ENCODE data around the gene HOOK2.

The HOOK2 gene

GRCh38 chr19:12793290-12794195, 18.2 kb upstream of the HOOK2 start:
- in situ Hi-C loops (cut with MboI; ENCODE audit: low sequenced_read_pairs) = no loop called here

DNA sequence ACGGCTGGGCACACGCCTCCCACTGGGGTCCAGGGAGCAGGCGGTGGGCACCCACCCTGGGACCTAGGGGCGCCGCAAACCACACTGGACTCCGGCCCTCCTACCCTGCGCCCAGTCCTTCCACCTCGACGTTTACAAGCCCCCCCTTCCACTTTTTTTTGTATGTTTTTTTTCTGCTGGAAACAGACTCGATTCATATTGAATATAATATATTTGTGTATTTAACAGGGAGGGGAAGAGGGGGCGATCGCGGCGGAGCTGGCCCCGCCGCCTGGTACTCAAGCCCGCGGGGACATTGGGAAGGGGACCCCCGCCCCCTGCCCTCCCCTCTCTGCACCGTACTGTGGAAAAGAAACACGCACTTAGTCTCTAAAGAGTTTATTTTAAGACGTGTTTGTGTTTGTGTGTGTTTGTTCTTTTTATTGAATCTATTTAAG, 17.5 kb upstream of the HOOK2 start:
- in situ Hi-C loops (cut with MboI; ENCODE audit: low sequenced_read_pairs) = no loop called here

DNA sequence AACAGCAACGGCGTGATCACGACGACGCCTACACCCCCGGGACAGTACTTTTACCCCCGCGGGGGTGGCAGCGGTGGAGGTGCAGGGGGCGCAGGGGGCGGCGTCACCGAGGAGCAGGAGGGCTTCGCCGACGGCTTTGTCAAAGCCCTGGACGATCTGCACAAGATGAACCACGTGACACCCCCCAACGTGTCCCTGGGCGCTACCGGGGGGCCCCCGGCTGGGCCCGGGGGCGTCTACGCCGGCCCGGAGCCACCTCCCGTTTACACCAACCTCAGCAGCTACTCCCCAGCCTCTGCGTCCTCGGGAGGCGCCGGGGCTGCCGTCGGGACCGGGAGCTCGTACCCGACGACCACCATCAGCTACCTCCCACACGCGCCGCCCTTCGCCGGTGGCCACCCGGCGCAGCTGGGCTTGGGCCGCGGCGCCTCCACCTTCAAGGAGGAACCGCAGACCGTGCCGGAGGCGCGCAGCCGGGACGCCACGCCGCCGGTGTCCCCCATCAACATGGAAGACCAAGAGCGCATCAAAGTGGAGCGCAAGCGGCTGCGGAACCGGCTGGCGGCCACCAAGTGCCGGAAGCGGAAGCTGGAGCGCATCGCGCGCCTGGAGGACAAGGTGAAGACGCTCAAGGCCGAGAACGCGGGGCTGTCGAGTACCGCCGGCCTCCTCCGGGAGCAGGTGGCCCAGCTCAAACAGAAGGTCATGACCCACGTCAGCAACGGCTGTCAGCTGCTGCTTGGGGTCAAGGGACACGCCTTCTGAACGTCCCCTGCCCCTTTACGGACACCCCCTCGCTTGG, 16.9 kb upstream of the HOOK2 start:
- in situ Hi-C loops (cut with MboI; ENCODE audit: low sequenced_read_pairs) = no loop called here

GRCh38 chr19:12791345-12792050, 16.1 kb upstream of the HOOK2 start, which contains the start of gene JUNB:
JUNB (plus strand) TSS chr19:12791486; CDS start chr19:12791772, 286 bp downstream.
- in situ Hi-C loops (cut with MboI; ENCODE audit: low sequenced_read_pairs) = no loop called here

DNA sequence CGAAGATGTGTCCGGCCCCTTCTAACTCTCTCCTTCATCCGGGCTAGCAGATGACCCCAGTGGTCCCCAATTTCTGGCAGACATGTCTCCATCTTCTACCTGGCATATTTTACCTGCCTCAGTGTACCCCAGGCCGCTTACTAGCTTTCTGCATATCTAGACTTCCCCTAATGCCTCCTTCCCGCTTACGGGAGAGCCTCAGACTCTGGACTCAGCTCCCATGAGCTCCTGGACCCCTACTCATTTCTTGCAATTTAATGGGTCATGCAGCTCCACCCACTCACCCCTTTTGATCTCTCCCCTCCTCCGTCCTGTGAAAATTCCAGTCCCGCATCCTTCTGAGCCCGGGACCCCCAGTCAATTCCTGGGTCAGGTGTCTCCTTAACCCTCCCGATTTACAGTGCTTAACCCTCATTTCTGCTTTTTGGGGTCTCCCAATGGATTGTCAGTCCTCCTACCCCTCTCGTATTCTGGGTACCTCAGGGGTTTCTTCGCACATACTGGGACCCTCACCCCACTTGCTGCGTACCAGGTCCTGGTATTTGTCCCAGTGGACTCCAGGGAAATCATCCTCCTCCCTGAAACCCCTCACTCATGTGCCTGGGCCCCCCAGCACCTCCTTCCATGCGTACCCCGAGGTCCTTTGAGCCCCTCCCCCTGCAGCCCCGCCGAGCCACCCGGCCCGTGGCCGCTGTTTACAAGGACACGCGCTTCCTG, 15.4 kb upstream of the HOOK2 start:
- in situ Hi-C loops (cut with MboI; ENCODE audit: low sequenced_read_pairs) = no loop called here

- in situ Hi-C loops (cut with MboI; ENCODE audit: low sequenced_read_pairs) = no loop called here
These were observed 14.7 kb upstream of the HOOK2 start for GRCh38 chr19:12789904-12790619.

DNA sequence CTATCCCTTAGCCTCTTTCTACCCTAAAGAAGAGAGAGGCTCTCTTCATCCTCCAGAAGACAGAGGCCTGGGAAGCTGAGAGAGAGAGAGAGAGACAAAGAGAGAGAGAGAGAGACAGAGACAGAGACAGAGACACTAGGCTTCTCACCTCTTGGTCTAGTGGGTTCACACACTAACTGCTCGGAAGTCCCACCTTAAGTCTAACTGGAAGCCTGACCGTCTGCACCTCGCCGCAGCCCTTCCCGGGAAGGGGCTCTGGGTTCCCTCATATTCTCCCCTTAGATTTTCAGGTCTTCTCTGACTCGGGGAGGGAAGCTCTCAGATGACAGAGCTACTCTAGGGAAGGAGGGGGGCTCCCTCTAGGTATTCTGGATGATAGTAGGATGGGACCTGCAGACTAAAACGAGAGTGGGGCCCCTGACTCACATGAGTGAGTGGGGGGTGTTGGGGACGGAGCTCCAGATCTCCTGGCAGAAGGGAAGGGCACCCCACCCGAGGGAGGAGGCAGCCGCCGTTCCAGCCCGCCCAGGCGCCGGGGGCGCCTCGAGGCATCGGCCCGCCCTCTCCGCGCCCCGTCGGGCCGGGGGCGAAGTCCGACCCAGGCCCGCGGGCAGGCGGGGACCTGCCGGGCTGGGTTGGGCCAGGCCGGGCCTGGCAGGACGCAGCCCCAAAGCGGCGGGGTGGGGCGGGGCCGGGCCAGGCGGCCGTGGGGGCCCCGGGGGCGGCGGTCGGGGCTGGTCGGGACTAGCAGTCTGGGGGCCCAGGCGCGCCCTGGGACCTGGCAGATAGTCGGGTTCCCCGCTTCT, 13.9 kb upstream of the HOOK2 start:
- in situ Hi-C loops (cut with MboI; ENCODE audit: low sequenced_read_pairs) = no loop called here

GRCh38 chr19:12788682-12789097, 13.3 kb upstream of the HOOK2 start:
- in situ Hi-C loops (cut with MboI; ENCODE audit: low sequenced_read_pairs) = no loop called here

- in situ Hi-C loops (cut with MboI; ENCODE audit: low sequenced_read_pairs) = no loop called here
These were observed 12.8 kb upstream of the HOOK2 start for GRCh38 chr19:12788042-12788681.

GRCh38 chr19:12787458-12787857, 12.1 kb upstream of the HOOK2 start:
- in situ Hi-C loops (cut with MboI; ENCODE audit: low sequenced_read_pairs) = no loop called here

GRCh38 chr19:12786952-12787351, 11.6 kb upstream of the HOOK2 start:
- in situ Hi-C loops (cut with MboI; ENCODE audit: low sequenced_read_pairs) = no loop called here

- in situ Hi-C loops (cut with MboI; ENCODE audit: low sequenced_read_pairs) = no loop called here
These were observed 11.0 kb upstream of the HOOK2 start for GRCh38 chr19:12786141-12786870.

DNA sequence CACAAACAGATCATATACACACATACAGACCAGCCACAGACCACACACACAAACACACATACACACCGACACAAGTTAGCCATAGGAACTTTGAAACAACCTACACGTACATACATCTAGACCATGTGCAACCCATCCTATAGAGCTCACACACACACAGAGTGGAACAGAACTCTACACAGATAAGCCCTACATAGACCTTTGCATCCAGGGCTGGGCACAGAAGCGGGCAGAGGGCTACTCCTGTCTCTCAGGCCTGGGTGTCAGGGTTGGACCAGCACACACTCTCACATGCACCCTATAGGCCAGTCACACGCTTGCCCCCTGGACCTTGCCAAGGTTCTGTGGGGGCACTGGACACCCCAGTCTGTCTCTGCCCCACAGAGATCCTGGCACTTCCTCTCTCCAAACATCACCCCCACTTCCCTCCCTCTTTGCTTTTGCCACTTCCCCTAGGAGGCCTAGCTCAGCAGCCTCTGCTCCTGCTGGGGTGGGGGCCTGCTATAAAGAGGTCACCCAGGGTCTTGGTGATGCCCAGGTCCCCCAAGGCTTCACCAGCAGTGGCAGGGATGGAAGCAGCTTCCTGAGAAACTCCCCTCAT, 10.2 kb upstream of the HOOK2 start:
- in situ Hi-C loops (cut with MboI; ENCODE audit: low sequenced_read_pairs) = no loop called here

DNA sequence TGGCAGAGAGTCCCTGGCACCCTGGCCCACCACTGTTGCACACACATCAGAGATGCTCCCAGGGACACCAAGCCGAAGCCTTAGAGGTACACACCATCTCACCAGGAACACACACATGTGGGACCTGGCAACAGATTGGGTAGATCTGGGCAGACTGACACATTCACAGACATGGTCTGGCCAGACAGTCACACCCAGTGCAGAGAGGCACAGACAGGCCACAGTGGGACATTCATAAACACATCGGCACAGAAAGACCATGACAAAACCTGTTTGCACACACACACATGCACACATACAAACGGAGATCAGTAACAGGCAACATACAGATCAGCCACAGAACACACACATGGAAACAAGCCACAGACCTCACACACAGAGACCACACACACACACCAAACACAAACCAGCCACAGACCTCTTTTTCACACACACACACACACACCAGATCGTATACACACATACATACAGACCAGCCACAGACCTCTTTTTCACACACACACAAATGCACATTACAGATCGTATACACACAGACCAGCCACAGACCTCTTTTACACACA, 9.6 kb upstream of the HOOK2 start:
- in situ Hi-C loops (cut with MboI; ENCODE audit: low sequenced_read_pairs) = no loop called here

GRCh38 chr19:12784394-12784870, 9.1 kb upstream of the HOOK2 start:
- in situ Hi-C loops (cut with MboI; ENCODE audit: low sequenced_read_pairs) = no loop called here

- in situ Hi-C loops (cut with MboI; ENCODE audit: low sequenced_read_pairs) = no loop called here
These were observed 8.6 kb upstream of the HOOK2 start for GRCh38 chr19:12783849-12784393.

Measured in HL-60/S4 treated with retinoic acid at 250 ng/mL for 4 days and 3 days (cell line).